ENCODE results near the gene OR13C3.

Gene OR13C3

GRCh38 chr9:104536756-104537155 is at the start of gene OR13C3:
Gene OR13C3, minus strand, starts transcription at chr9:104536856. Its CDS starts 133 bp downstream, at chr9:104536723.
- Histone ChIP-seq H3K27me3 (replicated peaks; ENCODE audit: control insufficient read depth, insufficient read depth, low read length) (no peaks in the 10 kb centered on the region; the same call in 1 of the 2 replicates), H3K36me3 (ENCODE audit: control insufficient read depth, insufficient read depth, low read length) (no peaks in the 10 kb centered on the region), H3K4me3 (replicated peaks; ENCODE audit: low read depth, low read length) (no peak within 1 kb of the TSS)
- DNase-seq (ENCODE audit: extremely low read depth, insufficient read length) = no peak
- TF ChIP-seq CTCF (IDR thresholded peaks at IDR 0.05; ENCODE audit: insufficient read depth, low read length, poor library complexity, severe bottlenecking) = no peak

- no peak for TF ChIP-seq CTCF (IDR thresholded peaks at IDR 0.05; ENCODE audit: insufficient read depth, low read length, poor library complexity, severe bottlenecking)
- H3K4me3 ChIP-seq (replicated peaks; ENCODE audit: low read depth, low read length) = no peak overlapping the region
Measured at GRCh38 chr9:104580562-104580961, 43.9 kb upstream of the OR13C3 start.

GRCh38 chr9:104577263-104577662 is 40.6 kb upstream of the OR13C3 start:
- no peak for DNase-seq (ENCODE audit: extremely low read depth, insufficient read length)

More at GRCh38 chr9:104580562-104580961, 43.9 kb upstream of the OR13C3 start:
- no peak for DNase-seq (ENCODE audit: extremely low read depth, insufficient read length)
- no peaks in the 10 kb centered on the region for H3K36me3 ChIP-seq (ENCODE audit: control insufficient read depth, insufficient read depth, low read length)
- H3K27me3 ChIP-seq (replicated peaks; ENCODE audit: control insufficient read depth, insufficient read depth, low read length) = no peaks in the 10 kb centered on the region

GRCh38 chr9:104575456-104575855 is 38.8 kb upstream of the OR13C3 start:
- Histone ChIP-seq H3K27me3 (replicated peaks; ENCODE audit: control insufficient read depth, insufficient read depth, low read length) (no peaks in the 10 kb centered on the region), H3K36me3 (ENCODE audit: control insufficient read depth, insufficient read depth, low read length) (no peaks in the 10 kb centered on the region), H3K4me3 (replicated peaks; ENCODE audit: low read depth, low read length) (no peak overlapping the region)
- TF ChIP-seq CTCF (IDR thresholded peaks at IDR 0.05; ENCODE audit: insufficient read depth, low read length, poor library complexity, severe bottlenecking) = no peak
- DNase-seq (ENCODE audit: extremely low read depth, insufficient read length) = no peak

More at GRCh38 chr9:104577263-104577662, 40.6 kb upstream of the OR13C3 start:
- Histone ChIP-seq H3K4me3 (replicated peaks; ENCODE audit: low read depth, low read length) (no peak overlapping the region), H3K27me3 (replicated peaks; ENCODE audit: control insufficient read depth, insufficient read depth, low read length) (no peaks in the 10 kb centered on the region), H3K36me3 (ENCODE audit: control insufficient read depth, insufficient read depth, low read length) (no peaks in the 10 kb centered on the region)
- no peak for TF ChIP-seq CTCF (IDR thresholded peaks at IDR 0.05; ENCODE audit: insufficient read depth, low read length, poor library complexity, severe bottlenecking)

- DNase-seq (ENCODE audit: extremely low read depth, insufficient read length) = no peak
- H3K27me3 ChIP-seq (replicated peaks; ENCODE audit: control insufficient read depth, insufficient read depth, low read length) = no peaks in the 10 kb centered on the region
- no peaks in the 10 kb centered on the region for H3K36me3 ChIP-seq (ENCODE audit: control insufficient read depth, insufficient read depth, low read length)
- no peak for TF ChIP-seq CTCF (IDR thresholded peaks at IDR 0.05; ENCODE audit: insufficient read depth, low read length, poor library complexity, severe bottlenecking)
- H3K4me3 ChIP-seq (replicated peaks; ENCODE audit: low read depth, low read length) = no peak overlapping the region
Measured at GRCh38 chr9:104572612-104573011, 36.0 kb upstream of the OR13C3 start.

- no peak for TF ChIP-seq CTCF (IDR thresholded peaks at IDR 0.05; ENCODE audit: insufficient read depth, low read length, poor library complexity, severe bottlenecking)
- Histone ChIP-seq H3K36me3 (ENCODE audit: control insufficient read depth, insufficient read depth, low read length) (no peaks in the 10 kb centered on the region), H3K27me3 (replicated peaks; ENCODE audit: control insufficient read depth, insufficient read depth, low read length) (no peaks in the 10 kb centered on the region), H3K4me3 (replicated peaks; ENCODE audit: low read depth, low read length) (no peak within 1 kb of the TSS)
- no peak for DNase-seq (ENCODE audit: extremely low read depth, insufficient read length)
Measured at GRCh38 chr9:104568868-104569267, 32.2 kb upstream of the OR13C3 start, which contains the start of gene OR13C8. Gene OR13C8, plus strand, starts transcription at chr9:104569168. Its CDS starts 0 bp downstream, at chr9:104569168.
